ENCODE results near the gene PRRX2. TPM values are rescaled to one million over a fixed set of nuclear protein-coding genes. Genes with fewer than 3 reads are reported as not detected.
"Not testable (repeated sequence)": the region's sequence is repeated elsewhere in the genome, so short reads cannot be mapped to it uniquely, and the experiment has no call there.

PRRX2 gene
- total and polyA plus RNA-seq, 3 donors from 2014 or later: 14.6 to 19.1 (median 15.3) TPM

GRCh38 chr9:129759319-129759718, 93.9 kb downstream of the PRRX2 start:
- intact Hi-C loops (cut with DNase I; ENCODE audit: low total_unique reads): no loop called here
- 73 to 79% methylated on average over 4 of the region's 4 CpGs for WGBS, 2 donors
- no peak for DNase-seq
- Histone ChIP-seq H3K9me3 (no peaks in the 10 kb centered on the region), H3K27ac (no peak overlapping the region), H3K4me1 (peaks cover 3% of the 10 kb centered on the region), H3K36me3 (ENCODE audit: low read depth, missing control alignments) (no peaks in the 10 kb centered on the region), H3K4me3 (no peak overlapping the region), H3K27me3 (no peaks in the 10 kb centered on the region)
- TF ChIP-seq CTCF (IDR thresholded peaks at IDR 0.05) (no peak), POLR2A (IDR thresholded peaks at IDR 0.05) (no peak)

GRCh38 chr9:129759804-129760502, 94.5 kb downstream of the PRRX2 start:
- intact Hi-C loops (cut with DNase I; ENCODE audit: low total_unique reads): no loop called here
- H3K4me3 ChIP-seq: no peak overlapping the region
- H3K36me3 ChIP-seq (ENCODE audit: low read depth, missing control alignments): no peaks in the 10 kb centered on the region
- no peak overlapping the region for H3K27ac ChIP-seq
- no peaks in the 10 kb centered on the region for H3K9me3 ChIP-seq
- DNase-seq: no peak
- peaks cover 3% of the 10 kb centered on the region for H3K4me1 ChIP-seq
- no peaks in the 10 kb centered on the region for H3K27me3 ChIP-seq
- TF ChIP-seq POLR2A (IDR thresholded peaks at IDR 0.05) (no peak), CTCF (IDR thresholded peaks at IDR 0.05) (no peak)
- 70 to 83% methylated on average over 13 of the region's 13 CpGs for WGBS, 2 donors

- H3K4me3 ChIP-seq; H3K27me3 ChIP-seq; DNase-seq; intact Hi-C loops (cut with DNase I; ENCODE audit: low total_unique reads); H3K9me3 ChIP-seq; H3K4me1 ChIP-seq; H3K36me3 ChIP-seq (ENCODE audit: low read depth, missing control alignments); H3K27ac ChIP-seq: not testable (repeated sequence)
- 95% methylated on average over 7 of the region's 7 CpGs for WGBS, 2 donors
These were observed 95.3 kb downstream of the PRRX2 start for GRCh38 chr9:129760784-129761183.

- intact Hi-C loops (cut with DNase I; ENCODE audit: low total_unique reads): no loop called here
These were observed 96.0 kb downstream of the PRRX2 start for GRCh38 chr9:129761293-129761900.

More at GRCh38 chr9:129761293-129761900, 96.0 kb downstream of the PRRX2 start:
- H3K9me3 ChIP-seq: no peaks in the 10 kb centered on the region
- H3K27me3 ChIP-seq: no peaks in the 10 kb centered on the region
- H3K4me3 ChIP-seq: no peak overlapping the region
- H3K36me3 ChIP-seq (ENCODE audit: low read depth, missing control alignments): no peaks in the 10 kb centered on the region
- 71 to 80% methylated on average over 9 to 11 of the region's 11 CpGs for WGBS, 2 donors
- DNase-seq: no peak
- H3K4me1 ChIP-seq: no peaks in the 10 kb centered on the region
- TF ChIP-seq POLR2A (IDR thresholded peaks at IDR 0.05): no peak
- TF ChIP-seq CTCF (IDR thresholded peaks at IDR 0.05): no peak
- no peak overlapping the region for H3K27ac ChIP-seq
